HCT116 (cell line): Measurements from ENCODE around the gene SFXN2. TPM values are rescaled to one million over a fixed set of nuclear protein-coding genes. Genes with fewer than 3 reads are reported as not detected.

Experiments used
- ATAC-seq: fragments of 200-7000 bp; cut with Tn5 transposase; 2 replicates; pipeline ENCODE4 v1.9.1; 2020; ENCODE audit warnings: mild to moderate bottlenecking, moderate library complexity
- BruUV-seq: library from RNA; stranded (reverse); fragments of 400-500 nt; replicated peaks from 2 replicates; lab custom pipeline; 2021; lab: Mats Ljungman, UMichigan
- CTCF ChIA-PET: fragments of 300-600 bp; sonication (Branson Sonifier 250); formaldehyde crosslinking; loops from one replicate; lab custom pipeline; 2021; ENCODE audit warnings: antibody characterized with exemption; lab: Charles Lee
- POLR2A ChIA-PET: fragments of 300-600, 350-600 bp; sonication (Branson Sonifier 250); formaldehyde crosslinking; loops from one replicate; lab custom pipeline; 2021; ENCODE audit warnings: antibody characterized with exemption; lab: Charles Lee
- RAD21 ChIA-PET, 2 experiments: fragments of 300-600 bp; sonication (Branson Sonifier 250); formaldehyde crosslinking; loops; one replicate each; lab custom pipeline; 2023; ENCODE audit warnings: low total read pairs in 2 of 2; ENCODE audit not compliant: uncharacterized antibody in 2 of 2, unreplicated experiment in 2 of 2, low non-redundant PET in 1 of 2; lab: Charles Lee
- DNase-seq: peaks from one replicate; pipeline ENCODE4 v3.0.0-alpha.2; 2010; ENCODE audit warnings: low read depth, low spot score
- H2AFZ ChIP-seq: fragments of 200-600 bp; shearing (Covaris generic), sonication (generic); 2 replicates; pipeline ENCODE4 v1.6.1; 2017; ENCODE audit warnings: low read depth, mixed run types, mixed read lengths, antibody characterized with exemption, low read length; ENCODE audit not compliant: poor library complexity, severe bottlenecking
- H3K27ac ChIP-seq: 2 replicates; pipeline ENCODE4 v1.5.1; 2012; ENCODE audit warnings: low read depth, low read length
- H3K27me3 ChIP-seq: fragments of 200-600 bp; sonication (generic); 2 replicates; pipeline ENCODE4 v1.6.1; 2016; ENCODE audit warnings: mixed run types, low read length, mixed read lengths; ENCODE audit not compliant: insufficient read depth
- H3K36me3 ChIP-seq, 2 experiments: fragments of 200-500 bp in 1 of 2; fragments of 200-600 bp in 1 of 2; sonication (Bioruptor generic) in 1 of 2; sonication (generic) in 1 of 2; 2 replicates each; pipeline versions ENCODE4 v1.5.1 to v1.6.1; 2014 to 2016; ENCODE audit warnings: low read length in 2 of 2, inconsistent platforms in 1 of 2, mixed read lengths in 1 of 2, mixed run types in 1 of 2; ENCODE audit not compliant: insufficient read depth in 2 of 2, control insufficient read depth in 1 of 2
- H3K4me1 ChIP-seq, 2 experiments: fragments of 200-600 bp in 1 of 2; sonication (generic) in 1 of 2; 2 replicates each; pipeline versions ENCODE4 v1.5.1 to v1.6.1; 2012 to 2017; ENCODE audit warnings: low read length in 2 of 2, inconsistent platforms in 1 of 2, mild to moderate bottlenecking in 1 of 2, mixed read lengths in 1 of 2, mixed run types in 1 of 2, moderate library complexity in 1 of 2; ENCODE audit not compliant: insufficient read depth in 2 of 2, control insufficient read depth in 1 of 2
- H3K4me2 ChIP-seq: fragments of 200-600 bp; sonication (generic); 2 replicates; pipeline ENCODE4 v1.6.1; 2017; ENCODE audit warnings: mixed run types, low read length, mixed read lengths
- H3K4me3 ChIP-seq, 2 experiments: fragments of 200-600 bp in 1 of 2; sonication (generic) in 1 of 2; replicated peaks in 1 of 2; 2 replicates each; pipeline ENCODE4 v1.5.1; 2011 to 2016; ENCODE audit warnings: low read length in 2 of 2, control low read depth in 1 of 2, low read depth in 1 of 2, mild to moderate bottlenecking in 1 of 2, mixed read lengths in 1 of 2, mixed run types in 1 of 2
- H3K79me2 ChIP-seq: fragments of 200-600 bp; sonication (generic); 2 replicates; pipeline ENCODE4 v1.6.1; 2017; ENCODE audit warnings: mild to moderate bottlenecking, mixed run types, low read length, moderate library complexity, mixed read lengths; ENCODE audit not compliant: insufficient read depth
- H3K9ac ChIP-seq: fragments of 200-600 bp; sonication (generic); 2 replicates; pipeline ENCODE4 v1.6.1; 2016; ENCODE audit warnings: low read length, mixed read lengths
- H3K9me2 ChIP-seq: fragments of 200-600 bp; sonication (generic), shearing (Covaris generic); 2 replicates; pipeline ENCODE4 v1.6.1; 2017; ENCODE audit warnings: mixed run types, mild to moderate bottlenecking, moderate library complexity; ENCODE audit not compliant: insufficient read depth
- H3K9me3 ChIP-seq, 2 experiments: fragments of 200-500 bp in 1 of 2; fragments of 200-600 bp in 1 of 2; sonication (Bioruptor generic) in 1 of 2; sonication (generic) in 1 of 2; 2 replicates each; pipeline ENCODE4 v1.6.1; 2014 to 2017; ENCODE audit warnings: low read length in 2 of 2, mixed read lengths in 2 of 2, inconsistent platforms in 1 of 2, low read depth in 1 of 2, mild to moderate bottlenecking in 1 of 2, mixed run types in 1 of 2, moderate library complexity in 1 of 2; ENCODE audit not compliant: control insufficient read depth in 1 of 2, insufficient read depth in 1 of 2
- H4K20me1 ChIP-seq: fragments of 200-600 bp; sonication (generic), shearing (Covaris generic); 2 replicates; pipeline ENCODE4 v1.6.1; 2017; ENCODE audit warnings: mixed run types, mild to moderate bottlenecking, moderate library complexity; ENCODE audit not compliant: insufficient read depth
- ELF1 ChIP-seq: IDR thresholded peaks from 2 replicates; pipeline ENCODE4 v1.6.1; 2012; ENCODE audit warnings: low read depth, borderline replicate concordance
- EZH2phosphoT487 ChIP-seq: fragments of 200-600 bp; IDR thresholded peaks from 2 replicates; pipeline ENCODE4 v1.6.1; 2018; ENCODE audit warnings: antibody characterized with exemption, borderline replicate concordance
- FOSL1 ChIP-seq: IDR thresholded peaks from 2 replicates; pipeline ENCODE4 v1.6.1; 2012; ENCODE audit warnings: low read depth
- MAX ChIP-seq: IDR thresholded peaks from 2 replicates; pipeline ENCODE4 v1.6.1; 2012
- POLR2A ChIP-seq: IDR thresholded peaks from 2 replicates; pipeline ENCODE4 v1.7.0; 2011; ENCODE audit warnings: borderline replicate concordance; ENCODE audit not compliant: insufficient read depth, insufficient read length; ENCODE audit errors: extremely low read depth
- RAD21 ChIP-seq: IDR thresholded peaks from 2 replicates; pipeline ENCODE4 v1.6.1; 2012; ENCODE audit warnings: low read depth, mild to moderate bottlenecking
- SIN3A ChIP-seq: IDR thresholded peaks from 2 replicates; pipeline ENCODE4 v1.6.1; 2012; ENCODE audit warnings: low read depth
- SRF ChIP-seq: IDR thresholded peaks from 2 replicates; pipeline ENCODE4 v1.6.1; 2012; ENCODE audit warnings: low read depth
- YY1 ChIP-seq: IDR thresholded peaks from 2 replicates; pipeline ENCODE4 v1.6.1; 2011; ENCODE audit warnings: low read length, low read depth, moderate library complexity, mild to moderate bottlenecking; ENCODE audit not compliant: insufficient replicate concordance; ENCODE audit errors: extremely low read depth
- ZBTB33 ChIP-seq: IDR thresholded peaks from 2 replicates; pipeline ENCODE4 v1.6.1; 2011; ENCODE audit warnings: mild to moderate bottlenecking, low read length, moderate library complexity; ENCODE audit not compliant: insufficient replicate concordance; ENCODE audit errors: extremely low read depth
- intact Hi-C: fragments of 100-400 bp; cut with micrococcal nuclease; formaldehyde crosslinking; loops from 2 replicates; pipeline ENCODE4 v1.10.0; 2022
- total RNA-seq: library from RNA; stranded (reverse); gene quantifications from one replicate; pipeline ENCODE4 v1.2.1, GENCODE V29; 2021; ENCODE audit not compliant: unreplicated experiment

The SFXN2 gene
- total RNA-seq, 1 experiment from 2014 or later: 22.9 TPM

- POLR2A ChIA-PET: no interaction called here
- intact Hi-C loops: no loop called here
- Histone ChIP-seq H3K36me3 (no peaks in the 10 kb centered on the region), H3K9me3 (no peaks in the 10 kb centered on the region), H3K9ac (no peak overlapping the region), H2AFZ (no peak overlapping the region), H3K9me2 (no peaks in the 10 kb centered on the region), H3K4me1 (no peaks in the 10 kb centered on the region; a peak in 1 of 4 replicates), H3K27me3 (no peaks in the 10 kb centered on the region), H3K27ac (no peak overlapping the region), H4K20me1 (no peaks in the 10 kb centered on the region), H3K4me2 (no peak overlapping the region), H3K4me3 (no peak overlapping the region), H3K79me2 (no peaks in the 10 kb centered on the region)
- BruUV-seq: no TSS peak
- DNase-seq: no peak
- TF ChIP-seq EZH2phosphoT487 (no peak), SIN3A (no peak), SRF (no peak), RAD21 (no peak), POLR2A (no peak), ELF1 (no peak), MAX (no peak), YY1 (no peak), ZBTB33 (no peak), FOSL1 (no peak)
- RAD21 ChIA-PET: no interaction called here
- no peak for ATAC-seq
- CTCF ChIA-PET: no interaction called here
Observed at GRCh38 chr10:102782673-102783551, 68.5 kb downstream of the SFXN2 start.
